Activated T-cell treated with anti-CD3 and anti-CD28 coated beads, Interleukin-2, amount 50 U/mL, for 1 hour (primary cell): Measurements from ENCODE around the gene STAU1.

ENCODE experiments used
- DNase-seq: peaks from one replicate; pipeline ENCODE4 v3.0.0-alpha.2; 2020

Gene STAU1, protein sequence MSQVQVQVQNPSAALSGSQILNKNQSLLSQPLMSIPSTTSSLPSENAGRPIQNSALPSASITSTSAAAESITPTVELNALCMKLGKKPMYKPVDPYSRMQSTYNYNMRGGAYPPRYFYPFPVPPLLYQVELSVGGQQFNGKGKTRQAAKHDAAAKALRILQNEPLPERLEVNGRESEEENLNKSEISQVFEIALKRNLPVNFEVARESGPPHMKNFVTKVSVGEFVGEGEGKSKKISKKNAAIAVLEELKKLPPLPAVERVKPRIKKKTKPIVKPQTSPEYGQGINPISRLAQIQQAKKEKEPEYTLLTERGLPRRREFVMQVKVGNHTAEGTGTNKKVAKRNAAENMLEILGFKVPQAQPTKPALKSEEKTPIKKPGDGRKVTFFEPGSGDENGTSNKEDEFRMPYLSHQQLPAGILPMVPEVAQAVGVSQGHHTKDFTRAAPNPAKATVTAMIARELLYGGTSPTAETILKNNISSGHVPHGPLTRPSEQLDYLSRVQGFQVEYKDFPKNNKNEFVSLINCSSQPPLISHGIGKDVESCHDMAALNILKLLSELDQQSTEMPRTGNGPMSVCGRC

DNA sequence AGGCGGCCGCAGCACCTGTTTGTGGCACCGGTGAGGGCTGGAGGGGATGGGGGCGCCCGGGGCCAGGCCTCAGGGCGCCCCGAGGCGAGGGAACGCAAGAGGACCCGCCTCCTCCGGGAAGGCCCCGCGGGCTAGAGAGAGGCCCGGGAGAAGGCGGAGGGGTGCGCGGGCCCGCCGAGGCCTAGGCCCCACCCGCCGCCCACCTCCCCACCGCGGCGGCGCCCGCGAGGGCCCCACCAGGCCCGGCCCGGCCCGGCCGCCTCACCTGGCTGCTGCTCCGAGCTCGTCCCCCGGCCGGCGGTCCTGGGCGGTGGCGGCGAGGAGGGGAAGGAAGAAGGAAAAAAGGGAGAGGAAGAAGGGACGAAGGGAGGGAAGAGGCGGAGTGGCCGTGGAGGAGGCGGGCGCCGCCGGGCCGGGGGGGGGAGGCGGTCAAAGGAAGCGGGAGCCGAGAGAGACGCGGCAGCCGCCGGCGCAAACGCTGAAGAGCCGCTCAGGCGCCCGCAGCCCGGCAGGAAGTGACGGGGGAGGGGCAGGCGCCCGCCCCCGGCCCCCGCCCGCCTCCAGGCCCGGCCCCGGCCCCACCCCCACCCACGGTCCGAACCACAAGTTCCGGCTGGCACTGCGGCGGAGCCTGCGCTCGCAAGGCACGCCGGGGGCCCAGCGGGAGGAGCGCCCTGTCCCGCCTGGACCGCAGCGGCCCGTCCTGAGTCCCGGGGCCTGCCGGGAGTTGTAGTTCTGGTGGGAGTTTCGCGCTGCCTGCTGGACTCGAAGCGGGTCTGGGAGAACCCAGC lies at the start of gene STAU1:
TSS of gene STAU1 (minus strand) at position 484 of the 791 bp plus-strand sequence. CDS start 22,133 bp downstream, outside the sequence.
- DNase-seq = peak; percentile 92

DNA sequence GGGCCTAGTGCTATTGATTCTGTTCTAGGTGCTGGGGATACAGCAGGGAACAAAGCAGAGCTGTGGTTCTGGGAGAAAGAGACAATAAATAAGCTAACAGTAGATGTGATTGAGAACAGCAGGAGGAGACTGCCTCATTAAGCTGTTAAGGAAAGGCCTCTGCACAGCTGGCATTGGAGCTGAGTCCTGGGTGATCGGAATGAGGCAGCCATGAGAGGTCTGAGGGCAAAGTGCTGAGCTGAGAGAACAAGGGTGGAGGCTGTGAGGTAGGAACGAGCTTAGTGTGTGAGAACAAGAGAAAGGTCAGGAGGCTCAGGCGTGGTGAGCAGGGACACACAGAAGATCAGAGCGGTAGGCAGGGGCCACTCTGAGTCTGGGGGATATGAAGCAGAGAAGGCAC lies 49.4 kb upstream of the STAU1 start:
- no peak for DNase-seq

DNA sequence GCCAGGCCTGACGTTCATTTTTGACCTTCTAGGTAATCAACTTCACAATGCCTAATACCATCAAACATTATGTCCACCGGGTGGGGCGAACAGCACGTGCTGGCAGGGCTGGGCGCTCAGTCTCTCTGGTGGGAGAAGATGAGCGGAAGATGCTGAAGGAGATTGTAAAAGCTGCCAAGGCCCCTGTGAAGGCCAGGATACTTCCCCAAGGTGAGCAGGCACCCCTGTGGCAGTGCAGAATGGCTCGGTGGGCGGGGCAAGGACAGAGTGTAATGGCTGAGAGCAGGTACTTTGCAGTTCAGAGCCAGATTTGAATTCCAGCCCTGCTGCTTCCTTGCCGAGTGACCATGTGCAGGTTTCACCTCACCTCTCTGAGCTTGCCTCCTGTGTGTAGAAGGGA lies 48.2 kb upstream of the STAU1 start:
- DNase-seq = no peak

DNA sequence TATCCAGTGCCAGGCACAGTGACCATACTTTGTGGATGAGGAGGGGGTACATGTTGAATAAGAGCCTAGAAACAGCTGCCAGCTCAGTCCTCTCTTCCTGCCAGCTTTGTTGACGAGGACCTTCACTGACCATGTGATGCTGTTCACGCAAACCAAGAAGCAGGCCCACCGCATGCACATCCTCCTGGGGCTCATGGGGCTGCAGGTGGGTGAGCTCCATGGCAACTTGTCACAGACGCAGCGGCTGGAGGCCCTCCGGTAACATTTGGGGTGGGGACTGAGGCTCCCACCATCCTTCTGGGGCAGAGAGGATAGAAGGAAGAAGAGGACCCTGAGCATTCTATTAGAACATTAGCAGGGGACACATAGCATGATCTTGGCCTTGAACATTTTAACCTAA lies 46.7 kb upstream of the STAU1 start:
- DNase-seq = no peak

DNA sequence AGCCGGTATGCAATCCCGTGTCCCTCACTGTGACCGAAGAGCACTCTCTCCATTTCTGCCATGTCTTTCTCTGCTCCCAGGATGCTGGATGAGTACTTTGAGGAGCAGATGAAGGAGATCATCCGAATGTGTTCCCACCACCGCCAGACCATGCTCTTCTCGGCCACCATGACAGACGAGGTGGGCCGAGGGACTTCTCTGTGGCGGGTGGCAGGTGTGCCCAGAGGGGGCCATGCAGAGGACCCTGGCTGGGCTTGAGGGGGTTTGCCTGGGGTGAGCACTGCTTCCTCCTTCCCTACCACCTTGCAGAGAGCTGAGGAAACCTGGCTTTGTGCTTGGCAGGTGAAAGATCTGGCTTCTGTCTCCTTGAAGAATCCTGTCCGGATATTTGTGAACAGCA lies 45.1 kb upstream of the STAU1 start:
- no peak for DNase-seq

DNA sequence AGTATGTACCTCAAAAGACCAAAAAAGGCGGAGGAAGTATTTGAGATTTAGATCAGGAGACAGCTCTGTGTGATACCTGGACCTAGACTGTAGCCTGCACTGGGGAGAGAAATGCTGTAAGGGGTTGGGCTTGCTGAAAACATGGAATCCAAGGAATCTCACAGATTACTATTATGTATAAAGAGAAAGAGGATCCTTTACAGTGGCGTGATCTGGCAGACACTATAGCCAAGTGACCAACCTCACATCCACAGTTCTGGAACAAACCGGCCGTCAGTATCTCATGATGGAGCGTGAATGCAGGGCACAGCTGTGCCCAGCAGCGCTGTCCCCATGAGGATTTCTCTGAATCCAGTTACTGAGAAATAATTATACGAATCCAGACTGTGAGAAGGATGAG lies 43.3 kb upstream of the STAU1 start:
- no peak for DNase-seq

DNA sequence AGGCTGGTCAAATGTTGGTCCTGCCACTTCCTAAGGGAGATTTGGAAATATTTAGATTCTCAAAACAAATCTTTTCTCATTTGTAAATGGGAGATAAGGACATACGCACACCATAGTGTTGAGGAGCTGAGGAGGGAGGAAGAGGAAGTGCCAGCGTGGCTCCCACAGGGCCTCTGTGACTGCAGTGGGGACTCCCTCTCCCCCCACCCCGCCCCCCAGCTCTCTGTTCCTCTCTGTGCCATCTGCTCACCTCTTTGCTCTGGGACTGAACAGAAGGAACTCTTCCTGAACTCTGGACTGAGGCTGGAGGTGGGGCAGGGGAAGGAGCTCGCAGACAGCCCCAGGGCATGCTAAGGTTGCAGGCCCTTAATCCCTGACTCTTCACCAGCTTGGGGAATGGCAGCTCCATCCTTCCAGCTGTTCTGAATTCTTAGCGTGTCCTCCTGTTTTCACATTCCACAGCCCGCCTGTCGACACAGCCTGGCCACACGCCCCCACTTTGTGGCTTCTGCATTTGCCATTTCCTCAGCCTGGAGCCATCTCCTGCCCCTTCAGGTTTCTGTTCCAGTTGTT lies 42.5 kb upstream of the STAU1 start:
- no peak for DNase-seq

DNA sequence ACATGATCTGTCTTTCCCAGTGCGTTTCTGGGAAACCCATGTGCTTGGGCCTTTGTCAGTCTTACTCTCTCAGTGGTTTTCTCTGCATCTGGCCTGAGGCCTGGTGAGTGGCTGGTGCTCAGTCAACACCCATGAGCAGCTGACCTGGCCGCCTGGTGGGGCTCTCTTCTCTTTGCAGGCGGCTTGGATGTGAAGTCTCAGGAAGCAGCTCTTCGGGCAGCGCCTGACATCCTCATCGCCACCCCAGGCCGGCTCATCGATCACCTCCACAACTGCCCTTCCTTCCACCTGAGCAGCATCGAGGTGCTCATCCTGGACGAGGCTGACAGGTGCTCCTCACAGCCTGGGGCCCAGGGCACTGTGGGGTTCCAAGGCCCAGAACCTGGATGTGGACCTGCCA lies 41.9 kb upstream of the STAU1 start:
- DNase-seq = no peak

DNA sequence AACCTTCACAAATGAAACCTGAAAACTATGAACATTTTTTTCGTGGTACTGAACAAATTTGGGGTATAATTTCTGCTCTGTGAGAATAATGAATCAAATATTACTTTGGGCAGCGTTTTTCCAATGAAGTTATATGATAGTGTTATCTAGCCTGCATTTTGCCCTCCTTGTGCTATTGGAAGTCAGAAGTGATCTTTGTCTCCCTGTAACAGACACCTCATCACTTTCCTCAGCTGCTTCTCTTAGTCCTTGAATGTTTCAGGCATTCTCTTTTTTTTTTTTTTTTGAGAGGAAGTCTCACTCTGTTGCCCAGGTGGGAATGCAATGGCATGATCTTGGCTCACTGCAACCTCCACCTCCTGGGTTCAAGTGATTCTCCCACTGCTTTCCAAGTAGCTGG lies 41.2 kb upstream of the STAU1 start:
- no peak for DNase-seq

DNA sequence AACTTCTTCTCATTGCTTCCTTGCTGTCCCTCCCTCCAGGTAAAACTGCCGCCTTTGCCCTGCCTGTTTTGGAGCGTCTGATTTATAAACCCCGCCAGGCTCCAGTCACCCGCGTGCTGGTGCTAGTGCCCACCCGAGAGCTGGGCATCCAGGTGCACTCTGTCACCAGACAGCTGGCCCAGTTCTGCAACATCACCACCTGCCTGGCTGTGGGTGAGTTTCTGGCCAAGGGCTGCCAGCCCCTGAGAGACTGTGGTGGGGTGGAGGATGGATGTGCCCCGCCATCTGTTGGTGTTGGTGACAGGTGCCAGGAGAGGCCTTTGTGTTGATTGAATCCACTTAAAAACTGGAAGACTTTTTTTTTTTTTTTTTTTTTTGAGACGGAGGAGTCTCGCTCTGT lies 40.5 kb upstream of the STAU1 start:
- no peak for DNase-seq

DNA sequence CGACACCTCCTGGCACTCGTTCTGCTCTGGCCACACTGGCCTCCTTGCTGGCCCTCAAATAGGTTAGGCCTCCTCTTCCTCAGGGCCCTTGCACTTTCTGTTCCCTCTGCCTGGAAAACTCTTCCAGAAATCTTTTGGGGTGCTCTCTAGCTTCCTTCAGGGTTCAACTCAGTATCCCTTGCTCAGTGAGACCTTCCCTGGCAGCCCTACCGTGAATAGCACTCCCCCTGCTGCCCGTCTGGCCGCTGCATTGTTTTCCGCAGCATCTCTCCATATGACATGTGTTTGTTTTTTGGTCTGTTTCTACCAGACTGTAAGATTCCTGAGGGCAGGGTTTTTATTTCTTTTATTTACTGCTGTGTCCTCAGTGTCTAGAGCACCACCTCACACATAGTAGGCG lies 37.8 kb upstream of the STAU1 start:
- no peak for DNase-seq

DNA sequence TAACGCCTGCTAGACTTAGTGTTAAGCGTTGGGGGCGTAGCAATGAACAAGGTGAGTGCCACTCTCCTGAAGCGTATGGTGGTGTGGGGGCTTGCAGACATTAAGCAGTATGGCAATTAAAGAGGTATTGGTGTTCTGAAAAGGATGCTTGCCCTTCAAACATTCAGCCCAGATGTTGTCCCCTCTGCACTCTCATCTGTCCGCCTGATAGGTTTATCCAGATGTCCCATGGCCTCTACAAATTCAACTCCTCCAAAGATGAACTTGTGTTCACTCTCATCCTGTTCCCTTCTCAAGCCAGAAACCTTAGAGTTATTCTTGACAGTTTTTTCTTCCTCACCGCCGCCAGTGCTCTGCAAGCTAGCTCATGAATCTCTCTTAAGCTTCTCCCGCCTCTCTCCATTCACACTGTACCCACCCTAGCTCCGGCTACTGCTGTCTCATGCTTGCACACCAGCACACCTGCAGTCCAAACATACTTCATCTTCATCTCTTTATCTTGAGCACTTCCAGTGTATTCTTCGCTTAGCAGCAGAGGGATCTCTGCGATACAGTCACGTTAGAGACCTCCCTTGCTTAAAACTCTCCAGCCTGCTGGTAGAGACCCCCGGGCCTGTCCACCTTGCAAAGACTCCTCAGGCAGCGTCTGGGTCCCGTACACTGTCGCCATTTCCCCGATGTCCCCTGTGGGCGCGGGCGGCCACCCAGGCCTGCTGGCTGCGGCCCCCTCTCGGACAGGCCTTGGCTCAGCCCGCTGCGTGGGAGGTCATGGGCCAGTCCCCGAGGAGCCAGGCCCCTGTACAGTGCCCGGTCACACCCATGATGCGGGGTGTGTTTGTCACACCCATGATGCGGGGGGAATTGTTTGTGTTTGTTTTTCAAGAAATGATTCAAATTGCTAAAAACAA lies 32.0 kb upstream of the STAU1 start:
- no peak for DNase-seq

DNA sequence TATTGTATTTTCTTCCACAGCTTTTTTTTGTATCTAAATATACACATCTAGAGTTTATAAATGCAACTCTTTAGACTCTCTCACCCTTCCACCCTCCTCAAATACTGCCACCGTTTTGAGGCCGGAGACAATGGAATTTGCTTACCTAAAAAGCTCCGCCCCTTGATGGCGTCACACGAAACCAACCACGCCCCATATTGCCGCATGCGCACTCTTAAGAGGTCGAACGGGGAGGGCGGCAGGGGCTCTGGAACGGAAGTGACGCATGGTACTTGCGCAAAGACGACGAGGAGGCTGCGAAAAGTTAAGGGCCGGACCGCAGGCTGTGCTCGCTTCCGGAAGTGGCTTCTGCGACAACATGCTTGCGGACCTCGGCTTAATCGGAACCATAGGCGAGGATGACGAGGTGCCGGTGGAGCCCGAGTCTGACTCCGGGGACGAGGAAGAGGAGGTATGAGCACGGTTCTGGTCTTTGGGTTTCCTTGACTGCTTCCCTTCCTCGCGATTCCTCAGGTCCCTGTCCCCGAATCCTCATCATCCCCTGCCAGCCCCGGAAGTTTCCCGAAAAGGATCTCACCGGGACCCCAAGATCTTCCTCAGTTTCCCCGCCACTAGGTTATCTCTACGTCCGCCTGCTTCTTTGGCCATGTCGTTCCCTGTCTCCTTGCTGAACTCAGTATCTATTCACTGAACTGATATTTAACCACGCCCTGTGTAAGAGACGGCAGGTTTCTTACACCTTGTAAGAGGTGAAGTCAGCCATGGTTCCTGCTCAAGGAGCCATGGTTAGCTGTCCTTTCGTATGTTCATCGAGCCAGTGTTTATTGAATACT lies 31.2 kb upstream of the STAU1 start, which contains the start of gene DDX27:
TSS of gene DDX27 (plus strand) at position 326 of the 833 bp plus-strand sequence. CDS start at position 359, 33 bp downstream.
- DNase-seq = peak; percentile 97

DNA sequence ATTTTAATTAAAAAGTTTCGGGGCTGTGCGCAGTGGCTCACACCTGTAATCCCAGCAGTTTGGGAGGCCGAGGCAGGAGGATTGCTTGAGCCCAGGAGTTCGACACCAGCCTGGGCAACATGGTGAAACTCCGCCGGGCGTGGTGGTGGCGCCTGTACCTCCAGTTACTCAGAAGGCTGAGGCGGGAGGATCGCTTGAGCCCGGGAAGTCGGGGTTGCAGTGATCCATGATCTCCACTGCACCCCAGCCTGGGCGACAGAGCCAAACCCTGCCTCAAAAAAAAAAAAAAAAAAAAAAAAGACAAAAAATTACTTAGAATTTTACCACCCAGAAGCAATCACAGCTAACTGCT lies 30.6 kb upstream of the STAU1 start:
- DNase-seq = peak; percentile 32

DNA sequence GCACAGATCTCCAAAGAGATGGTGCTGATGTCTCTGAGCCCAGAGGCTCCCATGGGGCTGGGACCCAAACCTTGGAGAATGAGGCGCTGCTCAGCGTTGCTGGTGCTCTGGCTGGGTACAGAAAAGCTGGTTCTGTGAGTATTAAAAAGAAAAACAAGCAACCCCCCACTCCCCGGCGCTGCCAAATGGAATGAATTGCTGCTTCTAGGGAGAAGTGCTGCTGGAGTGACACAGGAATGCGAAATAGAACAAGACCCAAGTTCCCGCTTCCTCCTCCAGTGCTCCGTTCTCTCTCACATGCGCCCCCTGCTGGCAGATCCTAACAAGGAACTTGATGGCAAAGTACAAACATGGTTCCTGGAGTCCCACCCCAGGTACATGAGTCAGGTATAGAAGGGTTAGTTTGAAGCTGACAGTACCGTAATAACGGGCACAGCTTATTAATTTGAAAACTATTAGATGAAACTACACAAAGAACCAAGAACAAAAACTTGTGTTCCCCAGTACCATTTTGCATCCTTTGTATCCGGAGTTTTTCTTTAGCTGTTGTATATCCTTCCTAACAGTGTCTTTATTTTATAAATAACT lies 29.0 kb upstream of the STAU1 start:
- DNase-seq = peak; percentile 91

DNA sequence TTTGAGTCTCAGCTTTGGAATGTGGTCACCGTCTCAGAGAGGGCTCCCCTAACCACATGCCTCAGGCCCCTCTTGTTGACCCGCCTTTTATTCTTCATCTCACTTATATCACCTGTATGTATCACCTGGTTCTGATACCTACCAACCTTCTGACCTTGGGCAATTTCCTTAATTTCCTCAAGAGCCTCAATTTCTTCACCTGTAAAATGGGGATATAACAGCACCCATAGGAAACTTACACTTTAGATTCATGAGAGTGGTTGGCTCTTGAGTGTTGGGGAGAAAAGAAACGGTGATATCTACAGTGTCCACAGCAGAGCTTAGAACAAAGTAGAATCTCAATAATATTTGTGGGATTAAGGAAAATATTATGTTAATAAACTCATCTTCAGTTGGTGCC lies 27.1 kb upstream of the STAU1 start:
- no peak for DNase-seq

DNA sequence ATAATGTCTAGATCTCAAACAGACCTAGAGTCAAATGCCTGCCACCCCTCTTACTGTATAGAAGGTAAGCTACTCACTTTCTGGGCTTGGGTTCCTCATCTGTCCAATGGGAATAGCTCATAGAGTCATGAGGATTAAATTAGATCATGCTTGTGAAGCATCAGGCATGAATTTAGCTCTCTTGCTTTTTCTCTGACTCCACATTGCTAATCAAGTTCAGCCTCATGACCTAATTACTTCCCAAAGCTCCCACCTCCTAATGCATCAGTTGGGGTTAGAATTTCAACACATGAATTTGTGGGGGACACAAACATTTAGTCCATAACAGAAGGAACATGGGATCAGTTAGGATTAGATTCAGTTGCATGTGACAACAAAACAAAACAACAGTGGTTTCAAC lies 26.4 kb upstream of the STAU1 start:
- DNase-seq = no peak

DNA sequence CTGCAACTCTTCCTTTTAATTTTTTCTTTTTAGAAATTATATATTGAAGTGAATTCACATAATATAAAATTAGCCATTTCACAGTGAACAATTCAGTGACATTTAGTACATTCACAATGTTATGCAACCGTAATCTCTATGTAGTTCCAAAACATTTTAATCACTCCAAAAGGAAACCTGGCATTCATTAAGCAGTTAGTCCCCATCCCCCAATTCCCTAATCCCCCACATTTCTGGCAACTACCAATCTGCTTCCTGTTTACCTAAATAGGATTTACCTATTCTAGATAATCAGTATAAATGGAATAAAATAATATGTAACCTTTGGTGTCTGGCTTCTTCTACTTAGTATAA lies 22.6 kb upstream of the STAU1 start:
- no peak for DNase-seq

DNA sequence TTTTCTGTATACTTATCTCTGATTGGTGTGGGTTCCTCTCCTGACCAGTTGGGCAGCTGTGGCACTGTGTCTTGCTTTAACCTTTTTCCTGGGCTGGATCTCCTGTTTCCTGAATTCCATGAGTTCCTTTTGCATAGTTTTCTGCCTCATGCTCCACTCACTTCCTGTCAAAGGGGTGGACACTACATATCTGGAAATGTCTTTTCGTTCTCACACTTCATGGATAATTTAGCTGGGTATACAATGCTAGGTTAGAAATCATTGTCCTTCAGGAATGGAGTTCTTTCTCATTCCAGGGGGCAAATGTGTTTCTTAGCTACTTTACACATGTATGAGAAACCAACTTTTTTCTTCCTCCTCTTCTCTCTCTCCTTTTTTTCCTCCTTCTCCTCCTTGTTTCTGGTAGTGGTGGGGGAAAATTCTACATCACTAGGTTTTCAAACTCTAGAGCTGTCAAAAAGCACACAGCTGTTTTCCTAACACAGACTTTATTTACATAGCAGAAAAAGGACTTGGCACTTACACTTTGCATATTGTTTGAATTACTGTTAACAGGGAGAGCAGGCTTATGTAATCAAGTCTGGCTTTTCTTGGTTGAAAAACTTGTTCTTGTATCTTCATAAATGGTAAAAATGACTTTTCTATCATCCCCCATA lies 22.1 kb upstream of the STAU1 start:
- no peak for DNase-seq

DNA sequence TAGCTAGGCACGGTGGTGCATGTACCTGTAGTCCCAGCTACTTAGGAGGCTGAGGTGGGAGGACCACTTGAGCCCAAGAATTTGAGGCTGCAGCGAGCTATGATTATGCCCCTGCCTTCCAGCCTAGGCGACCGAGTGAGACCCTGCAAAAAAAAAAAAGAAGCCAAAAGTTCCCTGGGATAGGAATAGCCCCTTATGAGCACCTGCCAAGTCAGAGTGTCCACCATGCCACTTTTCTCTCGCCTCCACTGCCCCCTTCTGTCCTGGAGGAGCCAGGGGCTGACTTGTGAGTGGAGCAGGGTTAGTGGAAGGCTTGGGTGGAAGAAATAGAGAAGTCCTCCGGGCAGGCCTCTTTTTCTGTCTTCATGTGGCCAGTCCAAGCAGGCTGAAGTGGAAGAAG lies 18.9 kb upstream of the STAU1 start:
- no peak for DNase-seq

DNA sequence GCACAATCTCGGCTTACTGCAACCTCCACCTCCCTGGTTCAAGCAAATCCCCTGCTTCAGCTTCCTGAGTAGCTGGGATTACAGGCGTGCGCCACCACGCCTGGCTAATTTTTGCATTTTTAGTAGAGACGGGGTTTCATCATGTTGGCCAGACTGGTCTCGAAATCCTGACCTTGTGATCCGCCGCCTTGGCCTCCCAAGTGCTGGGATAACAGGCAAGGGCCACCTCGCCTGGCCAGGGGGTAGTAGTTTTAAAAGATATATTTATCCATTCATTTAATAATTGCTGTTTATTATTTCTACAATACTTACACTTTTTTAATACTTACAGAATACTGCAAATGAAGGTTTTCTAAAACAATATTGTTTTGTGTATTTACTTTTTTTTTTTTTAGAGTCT lies 15.6 kb upstream of the STAU1 start:
- no peak for DNase-seq
